PC-9 (cell line): Measurements from ENCODE around the gene TMOD1.

Source experiments
- CTCF ChIP-seq: fragments of 200-600 bp; sonication (generic); conservative IDR thresholded peaks from 2 replicates; pipeline ENCODE4 v1.6.1; 2017; ENCODE audit warnings: mixed run types, antibody characterized with exemption, mild to moderate bottlenecking, moderate library complexity
- EZH2 ChIP-seq: fragments of 200-600 bp; sonication (generic); IDR thresholded peaks from 2 replicates; pipeline ENCODE4 v1.8.0; 2017; ENCODE audit warnings: antibody characterized with exemption, low read depth

GRCh38 chr9:97604901-97605645 is 103.6 kb downstream of the TMOD1 start:
- TF ChIP-seq CTCF (no peak), EZH2 (no peak)
